ENCODE measurements around the gene AVPI1. TPM values are rescaled to one million over a fixed set of nuclear protein-coding genes. Genes with fewer than 3 reads are reported as not detected.
A peak's percentile ranks its signal among the peaks of the same experiment; 100 is the strongest.

The AVPI1 gene, protein sequence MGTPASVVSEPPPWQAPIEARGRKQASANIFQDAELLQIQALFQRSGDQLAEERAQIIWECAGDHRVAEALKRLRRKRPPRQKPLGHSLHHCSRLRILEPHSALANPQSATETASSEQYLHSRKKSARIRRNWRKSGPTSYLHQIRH
- 7.8 to 9.0 TPM (median 7.9 TPM) in 3 replicates for total RNA-seq

DNA sequence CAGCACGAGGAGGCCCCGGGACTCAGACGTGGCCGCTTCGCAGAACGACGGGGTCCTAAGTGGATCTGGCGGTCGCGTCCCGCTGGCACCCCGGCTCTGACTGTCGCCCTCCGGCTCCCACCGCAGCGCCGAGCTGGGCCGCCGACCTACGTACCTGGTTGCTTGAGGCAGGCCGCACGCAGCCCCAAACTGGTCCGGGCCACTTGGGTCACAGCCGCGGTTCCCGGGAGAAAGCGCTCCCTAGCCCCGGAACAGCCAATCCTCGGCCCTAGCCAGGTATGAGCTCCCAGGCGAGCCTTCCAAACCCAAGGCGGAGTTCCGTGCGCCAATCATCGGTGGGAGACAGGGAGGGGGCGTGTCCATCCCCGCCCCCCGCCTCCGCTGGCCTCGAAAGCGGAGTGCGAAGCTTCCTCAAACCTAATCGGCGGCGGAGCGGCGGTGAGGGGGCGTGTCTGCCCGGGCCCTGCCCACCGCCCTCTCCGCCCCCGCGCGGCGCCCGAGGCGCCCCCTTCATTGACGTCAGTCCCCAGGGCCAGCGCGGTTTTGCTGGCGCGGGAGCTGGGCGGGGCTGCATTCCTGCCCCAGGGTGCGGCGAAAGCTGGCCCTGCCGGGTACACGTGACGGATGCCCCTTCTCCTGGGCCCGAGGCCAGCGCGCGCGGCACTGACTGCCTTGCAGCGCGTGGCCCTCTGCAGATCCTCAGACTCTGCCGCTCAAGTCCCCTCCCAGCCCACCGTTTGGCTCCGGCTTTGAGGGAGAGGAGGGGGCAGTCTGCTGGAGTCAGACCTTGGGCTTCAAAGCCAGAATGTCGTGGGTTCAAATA, at the start of gene AVPI1:
Gene AVPI1, minus strand, starts transcription at position 280 of the 823 bp plus-strand sequence. CDS start 7,336 bp downstream, outside the sequence.
- TF ChIP-seq, protein P1, sequence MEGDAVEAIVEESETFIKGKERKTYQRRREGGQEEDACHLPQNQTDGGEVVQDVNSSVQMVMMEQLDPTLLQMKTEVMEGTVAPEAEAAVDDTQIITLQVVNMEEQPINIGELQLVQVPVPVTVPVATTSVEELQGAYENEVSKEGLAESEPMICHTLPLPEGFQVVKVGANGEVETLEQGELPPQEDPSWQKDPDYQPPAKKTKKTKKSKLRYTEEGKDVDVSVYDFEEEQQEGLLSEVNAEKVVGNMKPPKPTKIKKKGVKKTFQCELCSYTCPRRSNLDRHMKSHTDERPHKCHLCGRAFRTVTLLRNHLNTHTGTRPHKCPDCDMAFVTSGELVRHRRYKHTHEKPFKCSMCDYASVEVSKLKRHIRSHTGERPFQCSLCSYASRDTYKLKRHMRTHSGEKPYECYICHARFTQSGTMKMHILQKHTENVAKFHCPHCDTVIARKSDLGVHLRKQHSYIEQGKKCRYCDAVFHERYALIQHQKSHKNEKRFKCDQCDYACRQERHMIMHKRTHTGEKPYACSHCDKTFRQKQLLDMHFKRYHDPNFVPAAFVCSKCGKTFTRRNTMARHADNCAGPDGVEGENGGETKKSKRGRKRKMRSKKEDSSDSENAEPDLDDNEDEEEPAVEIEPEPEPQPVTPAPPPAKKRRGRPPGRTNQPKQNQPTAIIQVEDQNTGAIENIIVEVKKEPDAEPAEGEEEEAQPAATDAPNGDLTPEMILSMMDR (IDR thresholded peaks at IDR 0.05; ENCODE audit: unreplicated experiment) = no peak
- Mint-ChIP-seq H3K9me3 (no peaks in the 10 kb centered on the region), H3K27me3 (ENCODE audit: low read depth) (no peaks in the 10 kb centered on the region), H3K36me3 (no peaks in the 10 kb centered on the region), H3K4me1 (peaks cover 42% of the 10 kb centered on the region), H3K4me3 (peak within 1 kb of the TSS; percentile 80), H3K27ac (peak within 1 kb of the TSS; percentile 94)
- DNase-seq (ENCODE audit: low spot score in 2 of 2, unreplicated experiment in 2 of 2) = peak; percentile 96 to 99

DNA sequence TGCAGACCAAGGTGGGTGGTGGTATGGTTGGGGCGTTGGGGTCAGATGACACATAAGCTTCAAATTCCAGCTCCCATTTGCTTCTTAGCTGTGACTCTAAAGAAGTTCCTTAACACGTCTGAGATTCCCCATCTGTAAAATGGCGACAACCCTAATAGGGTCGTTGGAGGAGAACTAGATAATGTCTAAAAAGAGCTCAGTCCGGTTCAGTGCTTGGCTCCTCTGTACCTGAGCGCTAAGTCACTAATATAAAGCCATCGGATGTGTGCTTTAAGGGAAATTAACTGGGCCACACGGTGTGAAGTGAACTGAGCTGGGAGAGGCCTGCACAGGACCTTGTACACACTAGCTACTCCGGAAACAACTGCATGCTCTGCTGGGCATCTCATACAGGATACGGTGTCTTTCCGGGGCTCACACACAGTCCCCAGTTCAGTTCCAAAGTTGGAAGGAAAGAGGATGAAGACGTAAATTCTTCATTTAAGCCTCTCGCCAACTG, 49.4 kb upstream of the AVPI1 start:
- Mint-ChIP-seq H3K27ac (peak overlapping the region; percentile 98), H3K9me3 (no peaks in the 10 kb centered on the region), H3K36me3 (peaks cover 10% of the 10 kb centered on the region), H3K4me3 (peak overlapping the region; percentile 97), H3K4me1 (peaks cover 15% of the 10 kb centered on the region), H3K27me3 (ENCODE audit: low read depth) (peaks cover 11% of the 10 kb centered on the region)
- no peak for DNase-seq (ENCODE audit: low spot score in 2 of 2, unreplicated experiment in 2 of 2)
- TF ChIP-seq, protein P1 (IDR thresholded peaks at IDR 0.05; ENCODE audit: unreplicated experiment) = no peak

DNA sequence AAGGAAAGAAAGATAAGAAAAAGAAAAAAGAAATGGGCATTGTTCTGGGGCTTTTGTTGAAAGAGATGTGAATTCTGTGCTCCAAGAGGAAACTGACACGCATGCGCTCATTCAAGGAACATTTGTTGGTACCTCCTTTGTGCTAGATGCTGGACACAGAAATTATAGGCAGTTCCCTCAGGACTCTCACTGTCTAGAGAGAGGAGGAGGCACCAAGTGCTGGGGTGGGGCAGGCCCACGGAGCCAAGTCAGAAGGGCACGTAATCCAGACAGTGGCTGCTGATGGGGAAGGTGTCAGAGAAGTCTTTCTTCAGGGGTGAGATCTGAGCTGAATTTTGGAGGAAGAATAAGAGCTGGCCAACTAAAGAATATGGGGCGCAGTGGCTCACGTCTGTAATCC, 47.0 kb upstream of the AVPI1 start:
- H3K36me3 Mint-ChIP-seq = no peaks in the 10 kb centered on the region
- TF ChIP-seq, protein P1 (IDR thresholded peaks at IDR 0.05; ENCODE audit: unreplicated experiment) = no peak
- peaks cover 15% of the 10 kb centered on the region for H3K4me1 Mint-ChIP-seq
- H3K27me3 Mint-ChIP-seq (ENCODE audit: low read depth) = peaks cover 11% of the 10 kb centered on the region
- DNase-seq (ENCODE audit: low spot score in 2 of 2, unreplicated experiment in 2 of 2) = no peak
- H3K27ac Mint-ChIP-seq = no peak overlapping the region
- no peak overlapping the region for H3K4me3 Mint-ChIP-seq
- H3K9me3 Mint-ChIP-seq = no peaks in the 10 kb centered on the region

DNA sequence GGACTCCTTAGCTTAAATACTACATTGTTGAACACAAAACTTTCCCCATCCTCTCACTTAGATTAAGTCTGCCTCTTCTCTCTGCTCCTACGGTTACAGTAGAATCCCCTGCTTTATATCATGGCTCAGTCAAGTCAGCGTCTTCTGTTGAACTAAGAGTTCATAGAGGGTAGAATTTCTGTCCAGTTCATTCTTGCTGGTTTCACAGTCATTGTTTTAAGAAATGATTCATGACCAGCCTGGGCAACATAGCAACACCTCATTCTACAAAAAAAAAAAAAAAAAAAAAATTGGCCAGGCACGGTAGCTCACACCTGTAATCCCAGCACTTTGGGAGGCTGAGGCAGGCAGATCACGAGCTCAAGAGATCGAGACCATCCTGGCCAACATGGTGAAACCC, 46.2 kb upstream of the AVPI1 start:
- peaks cover 11% of the 10 kb centered on the region for H3K4me1 Mint-ChIP-seq
- peaks cover 11% of the 10 kb centered on the region for H3K27me3 Mint-ChIP-seq (ENCODE audit: low read depth)

DNA sequence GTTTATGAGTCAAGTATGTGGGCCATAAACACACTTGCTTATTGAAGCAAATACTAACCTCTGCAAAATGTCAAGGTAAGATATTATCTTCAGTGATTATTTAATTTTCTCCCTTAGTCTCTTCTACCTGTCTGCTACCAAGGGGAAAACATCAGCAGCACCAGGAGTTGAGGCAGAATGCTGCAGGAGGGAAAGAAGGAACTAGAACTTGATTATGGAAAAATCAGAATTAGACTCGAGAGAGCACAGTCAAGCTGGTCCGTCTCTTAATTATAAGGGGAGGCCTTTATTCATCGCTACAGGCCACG, 45.0 kb upstream of the AVPI1 start:
- Mint-ChIP-seq H3K27me3 (ENCODE audit: low read depth) (peaks cover 11% of the 10 kb centered on the region), H3K4me3 (no peak overlapping the region), H3K9me3 (no peaks in the 10 kb centered on the region), H3K27ac (no peak overlapping the region), H3K4me1 (peaks cover 3% of the 10 kb centered on the region), H3K36me3 (no peaks in the 10 kb centered on the region)
- TF ChIP-seq, protein P1 (IDR thresholded peaks at IDR 0.05; ENCODE audit: unreplicated experiment) = peak; percentile 31
- DNase-seq (ENCODE audit: low spot score in 2 of 2, unreplicated experiment in 2 of 2) = no peak

More for the DNA sequence above, 46.2 kb upstream of the AVPI1 start:
- Mint-ChIP-seq H3K27ac (no peak overlapping the region), H3K36me3 (no peaks in the 10 kb centered on the region), H3K4me3 (no peak overlapping the region), H3K9me3 (no peaks in the 10 kb centered on the region)
- TF ChIP-seq, protein P1 (IDR thresholded peaks at IDR 0.05; ENCODE audit: unreplicated experiment) = no peak
- DNase-seq (ENCODE audit: low spot score in 2 of 2, unreplicated experiment in 2 of 2) = no peak
